CD4-positive, alpha-beta memory T cell (primary cell): ENCODE data around the gene CORO2A. TPM values are rescaled to one million over a fixed set of nuclear protein-coding genes. Genes with fewer than 3 reads are reported as not detected.
A peak's percentile ranks its signal among the peaks of the same experiment; 100 is the strongest.

ENCODE experiments used
- CTCF ChIA-PET: fragments of 350-600 bp; sonication (Branson Sonifier 250); formaldehyde crosslinking; loops from one replicate; lab custom pipeline; 2021; ENCODE audit warnings: inconsistent platforms; ENCODE audit not compliant: partially characterized antibody; lab: Charles Lee
- POLR2A ChIA-PET: fragments of 350-600 bp; sonication (Branson Sonifier 250); formaldehyde crosslinking; loops from one replicate; lab custom pipeline; 2021; ENCODE audit not compliant: partially characterized antibody; lab: Charles Lee
- DNase-seq, 5 donors: peaks; one replicate each; pipeline versions ENCODE4 v3.0.0 to v3.0.0-alpha.2; 2020 to 2022; ENCODE audit warnings: mixed read lengths in 1 of 5
- H3K27ac ChIP-seq: one replicate; pipeline ENCODE4 v1.7.0; 2013; ENCODE audit warnings: low read depth, low read length
- H3K27me3 ChIP-seq: 2 replicates; pipeline ENCODE4 v1.7.0; 2013; ENCODE audit warnings: mild to moderate bottlenecking, low read length, moderate library complexity; ENCODE audit not compliant: insufficient read depth
- H3K36me3 ChIP-seq: 2 replicates; pipeline ENCODE4 v1.7.0; 2013; ENCODE audit warnings: mild to moderate bottlenecking, low read length, moderate library complexity; ENCODE audit not compliant: insufficient read depth
- H3K4me1 ChIP-seq: 2 replicates; pipeline ENCODE4 v1.7.0; 2013; ENCODE audit warnings: mild to moderate bottlenecking, low read length, moderate library complexity; ENCODE audit not compliant: insufficient read depth
- H3K4me3 ChIP-seq, 2 donors: one replicate each; pipeline ENCODE4 v1.7.0; 2013; ENCODE audit warnings: low read length in 2 of 2, mild to moderate bottlenecking in 1 of 2
- H3K9me3 ChIP-seq, 2 donors: one replicate each; pipeline ENCODE4 v1.7.0; 2013; ENCODE audit warnings: low read length in 2 of 2, control low read depth in 1 of 2; ENCODE audit not compliant: control insufficient read depth in 1 of 2
- H3K27ac Mint-ChIP-seq, 7 donors: one replicate each; pipeline ENCODE4 v1.8.0; 2020 to 2021; ENCODE audit warnings: mixed read lengths in 7 of 7, mild to moderate bottlenecking in 6 of 7, inconsistent platforms in 3 of 7, moderate library complexity in 3 of 7
- H3K27me3 Mint-ChIP-seq, 2 donors: one replicate each; pipeline ENCODE4 v1.8.0; 2020 to 2021; ENCODE audit warnings: mixed read lengths in 2 of 2
- H3K36me3 Mint-ChIP-seq, 2 donors: one replicate each; pipeline ENCODE4 v1.8.0; 2020 to 2021; ENCODE audit warnings: mixed read lengths in 2 of 2, inconsistent platforms in 1 of 2, mild to moderate bottlenecking in 1 of 2
- H3K4me1 Mint-ChIP-seq, 4 donors: one replicate each; pipeline ENCODE4 v1.8.0; 2020 to 2021; ENCODE audit warnings: mixed read lengths in 4 of 4, mild to moderate bottlenecking in 1 of 4
- H3K4me3 Mint-ChIP-seq, 8 donors: one replicate each; pipeline ENCODE4 v1.8.0; 2020 to 2021; ENCODE audit warnings: mixed read lengths in 8 of 8, mild to moderate bottlenecking in 7 of 8, moderate library complexity in 6 of 8, inconsistent platforms in 3 of 8
- H3K9me3 Mint-ChIP-seq, 8 donors: one replicate each; pipeline ENCODE4 v1.8.0; 2020 to 2021; ENCODE audit warnings: mixed read lengths in 8 of 8, mild to moderate bottlenecking in 5 of 8, inconsistent platforms in 3 of 8, moderate library complexity in 1 of 8
- intact Hi-C: fragments of 100-400 bp; cut with micrococcal nuclease; formaldehyde crosslinking; loops from one replicate; pipeline ENCODE4 v1.15.1; 2023
- polyA plus RNA-seq, 2 donors: library from polyadenylated mRNA; unstranded; fragments of 300-500 nt; fragmentation: Illumina TruSeq; gene quantifications; one replicate each; pipeline ENCODE4 v1.2.3, GENCODE V29; 2021
- total RNA-seq, 2 experiments: library from RNA; stranded (reverse); gene quantifications; one replicate each; pipeline ENCODE4 v1.2.3, GENCODE V29; 2021

Gene CORO2A
- total and polyA plus RNA-seq, 4 experiments from 2014 or later, result 4.4 to 11.9 (median 8.5) TPM

DNA sequence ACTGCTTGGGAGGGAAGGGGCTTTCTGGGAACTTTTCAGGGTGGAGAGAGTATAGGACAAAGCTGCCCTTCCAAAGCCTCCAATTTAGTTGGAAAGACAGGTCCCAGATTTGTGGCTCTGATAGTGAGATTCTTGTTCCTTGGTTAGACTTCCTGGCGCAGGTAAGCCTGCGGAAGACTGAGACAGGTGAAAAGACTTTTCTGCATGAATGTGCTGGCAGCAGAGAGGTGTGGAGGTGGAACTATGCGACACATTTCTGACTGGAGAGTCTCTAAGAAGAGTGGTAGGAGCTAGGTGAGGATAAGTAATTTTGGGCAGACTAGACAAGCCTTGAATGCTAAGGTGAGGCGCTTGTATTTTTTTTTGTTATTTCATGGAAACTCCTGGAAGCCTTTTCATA is 106.0 kb downstream of the CORO2A start:
- Mint-ChIP-seq H3K27ac (peak overlapping the region; percentile 53 to 90 (median 71)), H3K4me1 (peaks cover 32 to 62% (median 48%) of the 10 kb centered on the region in 4 donors), H3K9me3 (no peaks in the 10 kb centered on the region), H3K36me3 (peaks cover 51 to 80% of the 10 kb centered on the region in 2 donors), H3K27me3 (no peaks in the 10 kb centered on the region), H3K4me3 (peak overlapping the region in 4 of 8 donors; percentile 10 to 38 (median 18))
- Histone ChIP-seq H3K9me3 (no peaks in the 10 kb centered on the region), H3K4me3 (no peak overlapping the region), H3K27me3 (no peaks in the 10 kb centered on the region), H3K36me3 (peaks cover 54% of the 10 kb centered on the region), H3K4me1 (peaks cover 14% of the 10 kb centered on the region), H3K27ac (no peak overlapping the region)
- ChIA-PET POLR2A (interaction anchor here (0.5 to 3.4 kb wide), 3 partner anchors 11 to 223 kb away, joined by 3 to 15 read pairs (median 6); no protein-coding TSS in a partner anchor), CTCF (interaction anchor here (1.1 kb wide), 1 partner anchor 15 kb away, joined by 3 read pairs; no protein-coding TSS in a partner anchor)
- no peak for DNase-seq
- intact Hi-C loops, result no loop called here

DNA sequence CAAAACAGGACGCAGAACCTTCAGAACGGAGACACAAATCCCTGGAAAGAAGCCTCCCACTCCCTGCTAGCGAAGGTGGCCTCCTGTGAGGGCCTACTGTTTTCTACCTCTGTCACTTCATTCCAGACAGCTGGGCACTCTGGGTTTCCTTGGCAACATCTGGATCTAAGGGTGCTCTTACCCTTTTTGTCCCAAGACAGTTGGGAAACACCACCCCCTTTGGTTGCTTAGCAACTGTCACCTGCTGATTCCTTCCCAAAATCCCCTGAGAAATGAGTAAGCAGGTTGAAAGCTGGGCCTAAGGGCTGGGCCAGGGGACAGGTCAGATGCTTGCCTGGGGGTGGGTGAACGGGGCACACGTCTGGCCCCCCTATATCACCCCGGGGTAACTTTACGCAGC is 106.5 kb downstream of the CORO2A start:
- H3K36me3 Mint-ChIP-seq, result peaks cover 51 to 83% of the 10 kb centered on the region in 2 donors
- no peaks in the 10 kb centered on the region for H3K27me3 ChIP-seq
- H3K36me3 ChIP-seq, result peaks cover 59% of the 10 kb centered on the region
- peaks cover 33 to 65% (median 50%) of the 10 kb centered on the region in 4 donors for H3K4me1 Mint-ChIP-seq
- no peak overlapping the region for H3K4me3 ChIP-seq
- no peak overlapping the region for H3K4me3 Mint-ChIP-seq
- DNase-seq, result no peak
- peaks cover 18% of the 10 kb centered on the region for H3K4me1 ChIP-seq
- CTCF ChIA-PET, result interaction anchor here (1.1 to 1.8 kb wide), 2 partner anchors 16 to 33 kb away, joined by 3 to 9 read pairs; partner anchors contain the start of gene TRIM14
- H3K27ac Mint-ChIP-seq, result peak overlapping the region; percentile 27 to 90 (median 70)
- H3K27me3 Mint-ChIP-seq, result no peaks in the 10 kb centered on the region
- H3K9me3 ChIP-seq, result no peaks in the 10 kb centered on the region
- H3K9me3 Mint-ChIP-seq, result no peaks in the 10 kb centered on the region
- H3K27ac ChIP-seq, result no peak overlapping the region
- intact Hi-C loops, result no loop called here
- POLR2A ChIA-PET, result interaction anchor here (0.5 to 3.4 kb wide), 4 partner anchors 12 to 224 kb away, joined by 3 to 15 read pairs (median 8); partner anchors contain the start of gene TBC1D2

DNA sequence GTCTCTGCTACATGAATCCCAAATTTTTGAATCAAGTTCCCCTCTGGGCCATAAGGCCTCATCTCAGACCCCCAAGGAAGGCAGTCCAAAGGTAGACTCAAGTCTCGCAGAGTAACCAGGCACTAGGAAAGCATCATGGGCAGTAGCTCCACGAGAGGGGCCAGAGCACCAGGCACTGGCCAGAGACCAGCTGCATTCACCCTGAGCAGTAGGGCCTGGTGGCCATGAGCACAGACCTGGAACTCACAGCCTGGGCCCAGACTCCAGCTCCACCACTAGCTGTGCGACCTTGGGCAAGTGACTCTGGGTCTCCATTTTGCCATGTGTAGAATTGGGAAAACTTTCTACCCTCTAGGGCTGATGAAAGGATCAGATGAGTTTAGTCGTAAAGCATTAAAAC is 107.4 kb downstream of the CORO2A start:
- intact Hi-C loops, result no loop called here
- no peak overlapping the region for H3K4me3 ChIP-seq
- H3K4me1 Mint-ChIP-seq, result peaks cover 32 to 61% (median 45%) of the 10 kb centered on the region in 4 donors
- no peak for DNase-seq
- H3K27ac Mint-ChIP-seq, result peak overlapping the region; percentile 32 to 88 (median 64)
- H3K27ac ChIP-seq, result no peak overlapping the region
- ChIA-PET POLR2A (interaction anchor here (0.9 to 3.4 kb wide), 4 partner anchors 10 to 171 kb away, joined by 3 to 15 read pairs (median 6); partner anchors contain the start of gene TBC1D2), CTCF (interaction anchor here (1.6 to 1.8 kb wide), 3 partner anchors 26 to 171 kb away, joined by 6 to 9 read pairs (median 8); partner anchors contain the start of genes TBC1D2 and TRIM14)
- no peaks in the 10 kb centered on the region for H3K27me3 ChIP-seq
- H3K27me3 Mint-ChIP-seq, result no peaks in the 10 kb centered on the region
- no peak overlapping the region for H3K4me3 Mint-ChIP-seq
- peaks cover 51 to 84% of the 10 kb centered on the region in 2 donors for H3K36me3 Mint-ChIP-seq
- no peaks in the 10 kb centered on the region for H3K9me3 Mint-ChIP-seq
- H3K9me3 ChIP-seq, result no peaks in the 10 kb centered on the region
- peaks cover 65% of the 10 kb centered on the region for H3K36me3 ChIP-seq
- peaks cover 18% of the 10 kb centered on the region for H3K4me1 ChIP-seq

DNA sequence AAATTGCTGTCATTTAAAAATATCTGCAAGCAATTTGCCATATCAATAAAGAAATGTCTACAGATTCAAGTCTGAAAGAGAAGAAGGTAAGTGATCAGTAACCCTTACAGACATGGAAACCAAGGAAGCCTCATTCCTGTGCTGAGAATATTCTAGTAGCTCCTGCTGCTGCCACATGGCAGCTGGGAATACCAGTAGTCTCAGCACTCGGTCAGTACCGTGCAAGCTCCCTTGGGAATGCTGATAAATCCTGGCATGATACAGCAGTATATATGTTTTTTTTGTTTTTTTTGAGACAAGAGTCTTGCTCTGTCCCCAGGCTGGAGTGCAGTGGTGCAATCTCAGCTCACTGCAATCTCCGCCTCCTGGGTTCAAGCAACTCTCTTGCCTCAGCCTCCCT is 108.0 kb downstream of the CORO2A start:
- no peaks in the 10 kb centered on the region for H3K9me3 ChIP-seq
- no peak overlapping the region for H3K27ac ChIP-seq
- Mint-ChIP-seq H3K27ac (peak overlapping the region in 3 of 7 donors; percentile 36 to 83 (median 61)), H3K9me3 (no peaks in the 10 kb centered on the region), H3K27me3 (no peaks in the 10 kb centered on the region), H3K4me1 (peaks cover 29 to 54% (median 41%) of the 10 kb centered on the region in 4 donors), H3K36me3 (peaks cover 48 to 81% of the 10 kb centered on the region in 2 donors), H3K4me3 (no peak overlapping the region)
- peaks cover 18% of the 10 kb centered on the region for H3K4me1 ChIP-seq
- DNase-seq, result no peak
- POLR2A ChIA-PET, result interaction anchor here (0.7 to 3.4 kb wide), 4 partner anchors 9 to 172 kb away, joined by 3 to 15 read pairs (median 6); partner anchors contain the start of gene TBC1D2
- H3K36me3 ChIP-seq, result peaks cover 65% of the 10 kb centered on the region
- H3K4me3 ChIP-seq, result no peak overlapping the region
- intact Hi-C loops, result no loop called here
- CTCF ChIA-PET, result interaction anchor here (1.6 to 1.8 kb wide), 3 partner anchors 27 to 172 kb away, joined by 6 to 9 read pairs (median 8); partner anchors contain the start of genes TBC1D2 and TRIM14
- no peaks in the 10 kb centered on the region for H3K27me3 ChIP-seq

DNA sequence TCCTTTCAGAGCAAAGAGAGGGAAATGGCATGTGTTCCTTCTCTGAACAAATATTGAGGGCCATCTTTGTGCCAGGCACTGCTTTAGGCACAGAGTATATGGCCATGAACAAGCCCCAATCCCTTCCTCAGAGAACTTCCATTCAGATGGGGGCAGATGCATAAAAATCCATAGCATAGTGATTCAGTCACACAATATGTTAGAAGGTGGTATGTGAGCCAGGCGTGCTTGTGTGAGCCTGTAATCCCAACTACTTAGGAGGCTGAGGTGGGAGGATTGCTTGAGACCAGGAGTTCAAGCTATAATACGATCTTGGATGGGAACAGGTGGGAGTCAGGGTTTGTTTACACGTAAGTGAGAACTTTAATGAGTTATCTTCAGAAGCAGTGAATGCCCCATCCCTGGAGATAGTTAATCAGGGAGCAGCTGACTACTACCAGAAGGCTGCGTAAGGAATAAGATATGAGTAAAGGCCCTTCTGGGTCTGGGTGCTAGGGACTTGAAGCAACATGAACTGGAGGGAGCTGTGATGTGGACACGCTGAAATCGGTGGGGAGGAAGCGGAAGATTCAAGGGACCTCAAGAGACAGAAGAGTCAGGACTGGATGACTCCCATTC is 108.8 kb downstream of the CORO2A start:
- H3K4me3 Mint-ChIP-seq, result peak overlapping the region in 1 of 8 donors; percentile 24
- H3K27me3 Mint-ChIP-seq, result no peaks in the 10 kb centered on the region
- Histone ChIP-seq H3K4me3 (no peak overlapping the region), H3K9me3 (no peaks in the 10 kb centered on the region), H3K36me3 (peaks cover 62% of the 10 kb centered on the region), H3K27me3 (no peaks in the 10 kb centered on the region), H3K27ac (no peak overlapping the region), H3K4me1 (peaks cover 18% of the 10 kb centered on the region)
- no peaks in the 10 kb centered on the region for H3K9me3 Mint-ChIP-seq
- peaks cover 29 to 55% (median 41%) of the 10 kb centered on the region in 4 donors for H3K4me1 Mint-ChIP-seq
- no peak for DNase-seq
- ChIA-PET POLR2A (interaction anchor here (0.7 to 3.4 kb wide), 3 partner anchors 10 to 172 kb away, joined by 3 to 15 read pairs (median 9); partner anchors contain the start of gene TBC1D2), CTCF (interaction anchor here (1.6 to 1.8 kb wide), 3 partner anchors 27 to 173 kb away, joined by 6 to 9 read pairs (median 8); partner anchors contain the start of genes TBC1D2 and TRIM14)
- H3K36me3 Mint-ChIP-seq, result peaks cover 48 to 85% of the 10 kb centered on the region in 2 donors
- peak overlapping the region in 6 of 7 donors; percentile 23 to 90 (median 85) for H3K27ac Mint-ChIP-seq
- intact Hi-C loops, result no loop called here

DNA sequence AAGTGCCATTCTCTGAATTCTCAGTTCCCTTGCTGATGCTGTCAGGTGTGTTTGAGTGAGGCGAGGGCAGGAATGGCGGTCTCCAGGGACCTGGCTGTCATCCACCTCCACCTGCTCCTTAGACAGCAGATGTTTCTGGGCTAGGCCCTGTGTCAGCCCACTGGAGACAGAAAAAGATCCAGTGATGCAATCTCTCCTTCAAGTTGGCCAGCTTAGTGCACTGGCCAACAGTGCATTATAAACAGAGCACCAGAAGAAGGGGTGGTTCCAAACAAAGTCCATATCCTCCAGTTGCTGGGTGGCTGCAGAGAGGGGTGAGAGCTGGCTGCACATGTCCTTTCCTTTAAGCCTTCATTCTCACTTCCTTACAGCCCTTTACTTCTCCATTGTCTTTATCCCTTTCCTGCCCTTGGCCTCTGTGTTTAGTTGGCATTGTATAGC is 109.4 kb downstream of the CORO2A start:
- Histone ChIP-seq H3K9me3 (no peaks in the 10 kb centered on the region), H3K27me3 (no peaks in the 10 kb centered on the region), H3K36me3 (peaks cover 61% of the 10 kb centered on the region), H3K4me3 (no peak overlapping the region), H3K4me1 (peaks cover 18% of the 10 kb centered on the region), H3K27ac (no peak overlapping the region)
- Mint-ChIP-seq H3K36me3 (peaks cover 44 to 83% of the 10 kb centered on the region in 2 donors), H3K4me1 (peaks cover 32 to 53% (median 41%) of the 10 kb centered on the region in 4 donors), H3K27ac (peak overlapping the region; percentile 23 to 90 (median 85)), H3K27me3 (no peaks in the 10 kb centered on the region), H3K9me3 (no peaks in the 10 kb centered on the region), H3K4me3 (peak overlapping the region in 1 of 8 donors; percentile 16)
- intact Hi-C loops, result no loop called here
- POLR2A ChIA-PET, result interaction anchor here (0.9 to 2.6 kb wide), 2 partner anchors 19 to 173 kb away, joined by 3 to 9 read pairs; partner anchors contain the start of gene TBC1D2
- DNase-seq, result no peak
- CTCF ChIA-PET, result interaction anchor here (1.0 kb wide), 1 partner anchor 174 kb away, joined by 3 read pairs; no protein-coding TSS in a partner anchor
